K562 (cell line): ENCODE data around the gene MYL11. TPM values are rescaled to one million over a fixed set of nuclear protein-coding genes. Genes with fewer than 3 reads are reported as not detected.

Source experiments
- ATF4 ChIP-seq: fragments of 450-650 bp; formaldehyde crosslinking; IDR thresholded peaks from 2 replicates; pipeline ENCODE4 v1.4.0; 2022; ENCODE audit warnings: mild to moderate bottlenecking, moderate library complexity
- BCOR ChIP-seq: fragments of 450-650 bp; IDR thresholded peaks from 2 replicates; pipeline ENCODE4 v1.6.1; 2016
- CEBPG ChIP-seq, 3 experiments: fragments of 200-800 bp in 1 of 3; sonication (Bioruptor generic) in 1 of 3; sonication (generic) in 1 of 3; formaldehyde crosslinking in 1 of 3; IDR thresholded peaks in 2 of 3; conservative IDR thresholded peaks in 1 of 3; 2 replicates each; pipeline versions ENCODE4 v1.6.1 to v1.8.0; 2016 to 2022; ENCODE audit warnings: missing compliant biosample characterization in 2 of 3, missing genetic modification characterization in 2 of 3, mild to moderate bottlenecking in 1 of 3, missing genetic modification reagents in 1 of 3
- GTF2E2 ChIP-seq: fragments of 200-800 bp; sonication (Bioruptor generic); IDR thresholded peaks from 2 replicates; pipeline ENCODE4 v1.6.1; 2016; ENCODE audit warnings: missing genetic modification characterization, missing compliant biosample characterization
- KAT8 ChIP-seq: fragments of 450-650 bp; IDR thresholded peaks from 2 replicates; pipeline ENCODE4 v1.6.1; 2016; ENCODE audit warnings: low read depth, mild to moderate bottlenecking
- NFE2 ChIP-seq: IDR thresholded peaks from 2 replicates; pipeline ENCODE4 v1.6.1; 2014; ENCODE audit warnings: antibody characterized with exemption, low read depth
- RHOXF2B ChIP-seq: fragments of 250-450 bp; sonication (Bioruptor Pico); conservative IDR thresholded peaks from 2 replicates; pipeline ENCODE4 v1.5.1; 2021
- SAP30 ChIP-seq: fragments of 200-600 bp; sonication (generic); IDR thresholded peaks from 2 replicates; pipeline ENCODE4 v1.6.1; 2012; ENCODE audit warnings: borderline replicate concordance, low read depth, mild to moderate bottlenecking, moderate library complexity, low read length, control low read depth, inconsistent platforms; ENCODE audit not compliant: insufficient read depth, poor library complexity, severe bottlenecking
- ZBTB33 ChIP-seq: sonication (generic); formaldehyde crosslinking; IDR thresholded peaks from 2 replicates; pipeline ENCODE4 v1.8.1; 2023; ENCODE audit warnings: mild to moderate bottlenecking, missing genetic modification reagents
- ZBTB40 ChIP-seq, 2 experiments: fragments of 450-650 bp in 1 of 2; sonication (generic) in 1 of 2; formaldehyde crosslinking in 1 of 2; IDR thresholded peaks; 2 replicates each; pipeline versions ENCODE4 v1.7.1 to v1.9.0; 2016 to 2022; ENCODE audit warnings: inconsistent platforms in 1 of 2, mild to moderate bottlenecking in 1 of 2, missing genetic modification reagents in 1 of 2
- ZFPM2 ChIP-seq: fragments of 250-450 bp; sonication (Bioruptor Pico); IDR thresholded peaks from 2 replicates; pipeline ENCODE4 v1.5.1; 2022; ENCODE audit warnings: mild to moderate bottlenecking
- ZNF507 ChIP-seq: conservative IDR thresholded peaks from 2 replicates; pipeline ENCODE4 v1.6.1; 2017; ENCODE audit warnings: missing genetic modification characterization, missing compliant biosample characterization
- ZNF655 ChIP-seq: fragments of 250-450 bp; sonication (Bioruptor Pico); IDR thresholded peaks from 2 replicates; pipeline ENCODE4 v1.5.0; 2021
- polyA plus RNA-seq, 8 experiments: library from polyadenylated mRNA; depleted of rRNA in 4 of 8; stranded (reverse) in 5 of 8; unstranded in 3 of 8; fragments of >200 nt; fragmentation: Nextera tagmentation in 2 of 8; fragmentation: Illumina TruSeq in 1 of 8; extraction: Ambion mirVana in 2 of 8; extraction: Trizol in 1 of 8; gene quantifications; 2 replicates each; pipeline versions ENCODE4 v1.2.1 to v1.2.3, GENCODE V29; 2011 to 2014; ENCODE audit warnings: inconsistent platforms in 1 of 8, missing spikeins in 1 of 8
- total RNA-seq, 7 experiments: library from RNA; depleted of rRNA in 6 of 7; stranded (reverse); fragments of >200 nt in 6 of 7; fragmentation: Illumina TruSeq in 2 of 7; extraction: Trizol in 2 of 7; gene quantifications; 2 replicates each; pipeline versions ENCODE4 v1.2.1 to v1.2.3, GENCODE V29; 2011 to 2021; ENCODE audit warnings: low replicate concordance in 1 of 7

MYL11 gene
- total and polyA plus RNA-seq, 9 of the 15 experiments (the other 6 are each of a cell fraction or from before 2014, with no cell fraction given), result 0.31 to 1.5 (median 0.73) TPM; not detected in 4

- no peak for TF ChIP-seq RHOXF2B
- TF ChIP-seq ATF4 (CRISPR knock-in tag), result no peak
- TF ChIP-seq BCOR, result 0 out of 2 replicates have a peak, but pooled peaks have one; percentile 15
- TF ChIP-seq ZNF655 (CRISPR knock-in tag), result no peak
- TF ChIP-seq KAT8, result no peak
- no peak for TF ChIP-seq ZFPM2 (CRISPR knock-in tag)
- TF ChIP-seq GTF2E2 (tag), result no peak
- peak; percentile 90 for TF ChIP-seq ZBTB40 (IDR thresholded peaks at IDR 0.05)
- no peak for TF ChIP-seq ZBTB40 (CRISPR knock-in tag; IDR thresholded peaks at IDR 0.05)
- no peak; the same call in 1 of the 2 replicates for TF ChIP-seq CEBPG (CRISPR knock-in tag; IDR thresholded peaks at IDR 0.05)
- no peak for TF ChIP-seq CEBPG (tag; conservative IDR thresholded peaks at IDR 0.05 in 1 of 2, IDR thresholded peaks at IDR 0.05 in 1 of 2)
- TF ChIP-seq SAP30, result no peak
- peak; percentile 77 for TF ChIP-seq NFE2
- no peak for TF ChIP-seq ZNF507 (tag)
- TF ChIP-seq ZBTB33 (CRISPR knock-in tag), result no peak
Observed at GRCh38 chr16:30381291-30382041, 6.9 kb downstream of the MYL11 start (continued).
